ENCODE results near the gene MKKS. TPM values are rescaled to one million over a fixed set of nuclear protein-coding genes. Genes with fewer than 3 reads are reported as not detected.

MKKS gene
- total and polyA plus RNA-seq, 2 of the 13 experiments (the other 11 are each of a cell fraction or from before 2014, with no cell fraction given) = 26.7 to 34.5 TPM

- TF ChIP-seq ZBTB49 (CRISPR knock-in tag; IDR thresholded peaks at IDR 0.05; ENCODE audit: borderline replicate concordance) = no peak
- no peak for TF ChIP-seq E2F5 (CRISPR knock-in tag; conservative IDR thresholded peaks at IDR 0.05)
- no peak for TF ChIP-seq PBX2 (CRISPR knock-in tag; IDR thresholded peaks at IDR 0.05)
- no peak for TF ChIP-seq MZF1 (CRISPR knock-in tag; IDR thresholded peaks at IDR 0.05; ENCODE audit: borderline replicate concordance)
- TF ChIP-seq YEATS4 (CRISPR knock-in tag; IDR thresholded peaks at IDR 0.05; ENCODE audit: borderline replicate concordance) = 0 out of 2 replicates have a peak, but pooled peaks have one; percentile 59
- no peak for TF ChIP-seq ZNF460 (CRISPR knock-in tag; IDR thresholded peaks at IDR 0.05; ENCODE audit: borderline replicate concordance)
- no peak for TF ChIP-seq E2F2 (CRISPR knock-in tag; IDR thresholded peaks at IDR 0.05; ENCODE audit: borderline replicate concordance)
- no peak for TF ChIP-seq ZEB1 (IDR thresholded peaks at IDR 0.05; ENCODE audit: insufficient replicate concordance, low read depth)
- TF ChIP-seq ZNF652 (CRISPR knock-in tag; IDR thresholded peaks at IDR 0.05; ENCODE audit: borderline replicate concordance, low read depth) = peak; percentile 97
- 0 out of 2 replicates have a peak, but pooled peaks have one; percentile 65 for TF ChIP-seq ELF4 (CRISPR knock-in tag; IDR thresholded peaks at IDR 0.05; ENCODE audit: borderline replicate concordance)
- no peak for TF ChIP-seq MYC (CRISPR knock-in tag; IDR thresholded peaks at IDR 0.05; ENCODE audit: borderline replicate concordance)
- no peak for TF ChIP-seq ZNF772 (CRISPR knock-in tag; IDR thresholded peaks at IDR 0.05)
- no peak for TF ChIP-seq KLF16 (CRISPR knock-in tag; IDR thresholded peaks at IDR 0.05)
- no peak for TF ChIP-seq LBX2 (CRISPR knock-in tag; IDR thresholded peaks at IDR 0.05; ENCODE audit: borderline replicate concordance)
- no peak for TF ChIP-seq ZBTB3 (CRISPR knock-in tag; IDR thresholded peaks at IDR 0.05; ENCODE audit: borderline replicate concordance, low read depth)
- no peak for TF ChIP-seq HOXD1 (CRISPR knock-in tag; IDR thresholded peaks at IDR 0.05)
- TF ChIP-seq ETV6 (CRISPR knock-in tag; conservative IDR thresholded peaks at IDR 0.05) = no peak
- no peak for TF ChIP-seq HDAC2 (CRISPR knock-in tag; IDR thresholded peaks at IDR 0.05)
- TF ChIP-seq ZNF225 (CRISPR knock-in tag; IDR thresholded peaks at IDR 0.05) = no peak
Measured at GRCh38 chr20:10367693-10367942, 66.4 kb downstream of the MKKS start (continued).

All from HepG2 (cell line).